Hepatocyte (in vitro differentiated cells): ENCODE measurements around the gene FKBP4. TPM values are rescaled to one million over a fixed set of nuclear protein-coding genes. Genes with fewer than 3 reads are reported as not detected.

Source experiments
- DNase-seq: peaks from one replicate; pipeline ENCODE4 v3.0.0-alpha.2; 2016; ENCODE audit warnings: low spot score
- H2AFZ ChIP-seq: fragments of 200-600 bp; sonication (generic); 2 replicates; pipeline ENCODE4 v1.6.0; 2016; ENCODE audit warnings: antibody characterized with exemption, mild to moderate bottlenecking
- H3K27ac ChIP-seq: fragments of 200-600 bp; sonication (generic); 2 replicates; pipeline ENCODE4 v1.5.1; 2016; ENCODE audit warnings: mild to moderate bottlenecking
- H3K27me3 ChIP-seq: fragments of 200-600 bp; sonication (generic); 2 replicates; pipeline ENCODE4 v1.6.1; 2016
- H3K36me3 ChIP-seq: fragments of 200-600 bp; sonication (generic); replicated peaks from 2 replicates; pipeline ENCODE4 v1.5.1; 2016; ENCODE audit warnings: low read depth; ENCODE audit not compliant: insufficient read depth
- H3K4me1 ChIP-seq: fragments of 200-600 bp; sonication (generic); 2 replicates; pipeline ENCODE4 v1.5.1; 2016; ENCODE audit warnings: mild to moderate bottlenecking, moderate library complexity; ENCODE audit not compliant: insufficient read depth
- H3K4me2 ChIP-seq: fragments of 200-600 bp; sonication (generic); 2 replicates; pipeline ENCODE4 v1.6.0; 2016
- H3K4me3 ChIP-seq: fragments of 200-600 bp; sonication (generic); 2 replicates; pipeline ENCODE4 v1.5.1; 2016; ENCODE audit warnings: mild to moderate bottlenecking
- H3K79me2 ChIP-seq: fragments of 200-600 bp; sonication (generic); 2 replicates; pipeline ENCODE4 v1.6.0; 2017; ENCODE audit warnings: mild to moderate bottlenecking
- H3K9me2 ChIP-seq: fragments of 200-600 bp; sonication (generic); replicated peaks from 2 replicates; pipeline ENCODE4 v1.6.0; 2017; ENCODE audit warnings: mild to moderate bottlenecking; ENCODE audit not compliant: insufficient read depth
- H3K9me3 ChIP-seq: fragments of 200-600 bp; sonication (generic); 2 replicates; pipeline ENCODE4 v1.5.1; 2016; ENCODE audit warnings: low read depth, mild to moderate bottlenecking
- H4K20me1 ChIP-seq: fragments of 200-600 bp; sonication (generic); 2 replicates; pipeline ENCODE4 v1.6.0; 2016; ENCODE audit warnings: mild to moderate bottlenecking; ENCODE audit not compliant: insufficient read depth, poor library complexity, severe bottlenecking
- CTCF ChIP-seq: fragments of 200-600 bp; sonication (generic); IDR thresholded peaks from 2 replicates; pipeline ENCODE4 v1.5.1; 2016; ENCODE audit warnings: antibody characterized with exemption, mild to moderate bottlenecking; ENCODE audit not compliant: poor library complexity
- EZH2 ChIP-seq: fragments of 200-600 bp; sonication (generic); IDR thresholded peaks from 2 replicates; pipeline ENCODE4 v1.6.1; 2016; ENCODE audit warnings: antibody characterized with exemption, mild to moderate bottlenecking, borderline replicate concordance
- EZH2phosphoT487 ChIP-seq: fragments of 200-600 bp; sonication (generic); IDR thresholded peaks from one replicate; pipeline ENCODE4 v1.6.1; 2018; ENCODE audit warnings: antibody characterized with exemption, mild to moderate bottlenecking, low read depth, moderate library complexity; ENCODE audit not compliant: unreplicated experiment, severe bottlenecking
- WGBS: methylation state at CpG from one replicate; pipeline ENCODE4 v1.1.6; 2016; ENCODE audit warnings: low lambda C conversion rate; ENCODE audit errors: missing lambda C conversion rate; 5-methylcytosine and 5-hydroxymethylcytosine counted together
- polyA plus RNA-seq: library from polyadenylated mRNA; unstranded; fragments of >200 nt; fragmentation: Nextera tagmentation; extraction: Ambion mirVana; gene quantifications from 2 replicates; pipeline ENCODE4 v1.2.1, GENCODE V29; 2016
- total RNA-seq: library from RNA; depleted of rRNA; stranded (reverse); fragments of >200 nt; gene quantifications from 2 replicates; pipeline ENCODE4 v1.2.3, GENCODE V29; 2014

The FKBP4 gene
- total and polyA plus RNA-seq, 2 experiments from 2014 or later = 52.1 to 77.9 TPM

- TF ChIP-seq CTCF (no peak), EZH2phosphoT487 (no peak), EZH2 (no peak)
- H3K27ac ChIP-seq = no peak overlapping the region
- H3K9me2 ChIP-seq = no peaks in the 10 kb centered on the region
Measured at GRCh38 chr12:2764398-2764797, 30.4 kb upstream of the FKBP4 start.

GRCh38 chr12:2765052-2765451 is 29.7 kb upstream of the FKBP4 start:
- Histone ChIP-seq H3K4me2 (no peak overlapping the region), H3K4me1 (no peaks in the 10 kb centered on the region), H3K9me3 (no peaks in the 10 kb centered on the region), H4K20me1 (no peaks in the 10 kb centered on the region), H3K27me3 (no peaks in the 10 kb centered on the region), H3K9me2 (no peaks in the 10 kb centered on the region), H2AFZ (no peak overlapping the region), H3K36me3 (no peaks in the 10 kb centered on the region), H3K27ac (no peak overlapping the region), H3K4me3 (no peak overlapping the region), H3K79me2 (no peaks in the 10 kb centered on the region)
- no peak for DNase-seq
- WGBS = 88% methylated on average over 4 of the region's 4 CpGs
- TF ChIP-seq EZH2 (no peak), EZH2phosphoT487 (no peak), CTCF (no peak)

More at GRCh38 chr12:2764398-2764797, 30.4 kb upstream of the FKBP4 start:
- Histone ChIP-seq H3K9me3 (no peaks in the 10 kb centered on the region), H3K4me2 (no peak overlapping the region), H3K27me3 (no peaks in the 10 kb centered on the region), H3K79me2 (no peaks in the 10 kb centered on the region), H3K36me3 (no peaks in the 10 kb centered on the region), H3K4me3 (no peak overlapping the region), H3K4me1 (no peaks in the 10 kb centered on the region), H4K20me1 (no peaks in the 10 kb centered on the region), H2AFZ (no peak overlapping the region)
- no peak for DNase-seq

- Histone ChIP-seq H3K36me3 (no peaks in the 10 kb centered on the region), H3K27ac (no peak overlapping the region), H3K4me2 (no peak overlapping the region), H3K79me2 (no peaks in the 10 kb centered on the region), H3K4me1 (no peaks in the 10 kb centered on the region), H3K9me2 (no peaks in the 10 kb centered on the region), H3K27me3 (no peaks in the 10 kb centered on the region), H2AFZ (no peak overlapping the region), H3K9me3 (no peaks in the 10 kb centered on the region), H3K4me3 (no peak overlapping the region), H4K20me1 (no peaks in the 10 kb centered on the region)
- TF ChIP-seq EZH2 (no peak), EZH2phosphoT487 (no peak), CTCF (no peak)
- WGBS = 89% methylated on average over 6 of the region's 6 CpGs
- DNase-seq = no peak
Measured at GRCh38 chr12:2765608-2766007, 29.2 kb upstream of the FKBP4 start.
